HT1080 (cell line): Measurements from ENCODE around the gene PRPF38A. TPM values are rescaled to one million over a fixed set of nuclear protein-coding genes. Genes with fewer than 3 reads are reported as not detected.

Source experiments
- DNase-seq: peaks from one replicate; pipeline ENCODE4 v3.0.0-alpha.2; 2015; ENCODE audit warnings: low read depth
- total RNA-seq: library from RNA; depleted of rRNA; stranded (reverse); fragments of >200 nt; shearing (Covaris generic); gene quantifications from 2 replicates; pipeline ENCODE4 v1.2.3, GENCODE V29; 2014; rRNA removed

Gene PRPF38A
- total RNA-seq, 1 experiment from 2014 or later: 26.7 TPM

DNA sequence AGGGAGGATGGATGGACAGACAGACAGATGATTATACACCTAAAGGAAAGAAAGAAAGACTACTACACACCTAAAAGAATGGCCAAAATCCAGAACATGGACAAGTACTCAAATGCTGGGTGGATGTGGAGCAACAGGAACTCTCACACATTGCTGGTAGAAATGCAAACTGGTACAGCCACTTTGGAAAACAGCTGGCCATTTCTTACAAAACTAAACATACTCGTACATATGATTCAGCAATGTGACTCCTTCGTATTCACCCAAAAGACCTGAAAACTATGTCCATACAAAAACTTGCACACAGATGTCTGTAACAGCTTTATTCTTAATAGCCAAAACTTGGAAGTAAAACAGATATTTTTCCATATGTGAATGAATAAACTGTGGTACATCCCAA is 51.3 kb downstream of the PRPF38A start:
- DNase-seq: no peak

DNA sequence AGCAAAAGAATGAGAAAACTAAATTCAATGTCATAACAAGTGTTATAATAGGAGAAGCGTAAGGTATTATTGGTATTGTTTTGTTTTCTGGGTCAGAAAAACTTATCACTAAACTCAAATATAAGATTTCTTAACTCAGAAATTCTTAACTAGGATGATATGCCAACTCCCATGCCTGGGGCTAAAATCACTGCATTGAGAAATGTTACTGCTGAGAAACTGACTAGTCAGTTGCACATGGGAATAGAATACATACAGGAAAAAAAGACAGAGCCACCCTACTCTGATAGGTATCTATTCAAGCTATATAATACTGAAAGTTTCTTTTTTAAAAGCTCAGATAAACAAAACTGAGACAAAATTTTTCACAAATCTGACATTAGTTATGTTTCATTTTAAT is 56.3 kb downstream of the PRPF38A start:
- no peak for DNase-seq

DNA sequence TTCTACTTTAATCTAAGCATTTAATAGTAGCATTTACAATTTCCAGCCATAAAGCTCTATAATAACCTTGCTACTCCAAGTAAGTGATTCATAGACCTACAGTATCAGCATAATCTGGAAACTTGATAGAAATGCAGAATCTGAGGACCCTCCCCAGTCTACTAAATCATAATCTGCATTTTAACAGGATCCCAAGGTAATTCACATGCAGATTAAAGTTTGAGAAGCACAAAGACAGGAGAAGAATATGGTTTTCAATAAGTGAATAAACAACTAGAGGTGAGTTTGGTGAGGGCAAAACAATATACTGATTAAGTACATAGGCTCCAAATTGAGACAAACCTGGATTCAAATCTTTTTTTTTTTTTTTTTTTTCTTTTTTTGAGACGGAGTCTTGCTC is 57.4 kb downstream of the PRPF38A start:
- no peak for DNase-seq

DNA sequence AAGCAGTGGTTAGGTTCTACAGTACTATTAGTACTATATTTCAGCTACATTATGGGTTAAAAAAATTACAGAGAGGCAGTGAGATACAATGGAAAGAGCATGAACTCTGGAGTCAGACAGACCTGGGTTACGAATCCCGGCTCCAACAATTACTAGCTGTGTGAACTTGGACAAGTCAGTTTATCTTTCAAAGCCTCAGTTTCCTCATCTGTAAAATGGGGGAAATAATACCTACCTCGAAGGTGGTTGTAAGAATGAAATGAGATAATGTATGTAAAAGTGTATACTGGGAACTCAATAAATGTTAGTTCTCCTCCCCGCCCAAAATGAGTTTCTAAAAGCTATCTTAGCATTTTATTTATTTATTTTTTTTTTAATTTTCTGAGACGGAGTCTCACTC is 59.5 kb downstream of the PRPF38A start:
- no peak for DNase-seq

DNA sequence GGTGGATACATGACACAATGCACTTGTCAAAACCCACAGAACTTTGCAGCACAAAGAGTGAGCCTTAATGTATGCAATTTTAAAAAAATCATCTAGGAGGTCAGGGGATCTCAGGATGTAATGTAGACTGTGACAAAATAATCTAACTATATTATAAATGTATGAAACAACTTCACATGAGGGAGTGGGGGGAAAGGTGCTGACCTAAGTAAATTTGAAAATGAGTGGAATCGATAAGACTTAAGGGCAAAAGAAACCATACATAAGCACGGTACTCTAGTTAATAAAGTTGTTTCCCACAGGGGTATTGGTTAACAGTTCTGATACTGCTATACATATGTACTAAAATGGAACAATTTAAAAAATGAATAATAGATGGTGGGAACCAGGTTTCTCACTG is 64.7 kb downstream of the PRPF38A start:
- no peak for DNase-seq

Other genes starting within 250 kb of the PRPF38A start
- 39.0 and 45.8 TPM in 2 replicates for gene CC2D1B, start 38.4 kb upstream of the PRPF38A start, total RNA-seq
- 27.4 and 34.4 TPM in 2 replicates for gene ORC1, start 179 bp upstream of the PRPF38A start, total RNA-seq
- 21.7 and 27.9 TPM in 2 replicates for gene TUT4, start 148.5 kb downstream of the PRPF38A start, total RNA-seq
- not detected in 2 replicates for gene GPX7, start 197.8 kb downstream of the PRPF38A start, total RNA-seq
- not detected in 2 replicates for gene SHISAL2A, start 228.6 kb downstream of the PRPF38A start, total RNA-seq